B cell (primary cell): ENCODE measurements around the gene TNPO3. TPM values are rescaled to one million over a fixed set of nuclear protein-coding genes. Genes with fewer than 3 reads are reported as not detected.

ENCODE experiments used
- ATAC-seq: fragments of 200-7000 bp; cut with Tn5 transposase; one replicate; pipeline ENCODE4 v1.10.0; 2021; ENCODE audit warnings: low read depth, mild to moderate bottlenecking, moderate number of reproducible peaks, moderate library complexity
- CTCF ChIA-PET: fragments of 350-600 bp; sonication (Branson Sonifier 250); formaldehyde crosslinking; loops from one replicate; lab custom pipeline; 2021; ENCODE audit warnings: antibody characterized with exemption, inconsistent platforms; lab: Charles Lee
- POLR2A ChIA-PET: fragments of 350-600 bp; sonication (Branson Sonifier 250); formaldehyde crosslinking; loops from one replicate; lab custom pipeline; 2021; ENCODE audit warnings: antibody characterized with exemption; lab: Charles Lee
- DNase-seq: peaks from one replicate; pipeline ENCODE4 v3.0.0; 2013
- H2AFZ ChIP-seq: 2 replicates; pipeline ENCODE4 v1.6.1; 2012; ENCODE audit warnings: mild to moderate bottlenecking, low read depth, low read length; ENCODE audit not compliant: insufficient read depth, poor library complexity, severe bottlenecking
- H3K27ac ChIP-seq, 2 donors: 1 replicate in 1 of 2; 2 replicates in 1 of 2; pipeline ENCODE4 v1.5.1; 2012 to 2013; ENCODE audit warnings: low read length in 2 of 2, mild to moderate bottlenecking in 2 of 2, moderate library complexity in 1 of 2
- H3K27me3 ChIP-seq, 4 experiments: fragments of 200-600 bp in 1 of 4; sonication (generic) in 1 of 4; replicated peaks in 1 of 4; 1 replicate in 2 of 4; 2 replicates in 2 of 4; pipeline versions ENCODE4 v1.6.1 to v1.7.0; 2013 to 2016; ENCODE audit warnings: low read length in 3 of 4, mild to moderate bottlenecking in 2 of 4, mixed read lengths in 1 of 4, moderate library complexity in 1 of 4; ENCODE audit not compliant: insufficient read depth in 4 of 4, control insufficient read depth in 3 of 4; ENCODE audit errors: control extremely low read depth in 1 of 4
- H3K36me3 ChIP-seq, 2 experiments: replicated peaks in 1 of 2; 1 replicate in 1 of 2; 2 replicates in 1 of 2; pipeline versions ENCODE4 v1.6.1 to v1.7.1; 2013; ENCODE audit warnings: low read length in 1 of 2; ENCODE audit not compliant: insufficient read depth in 2 of 2, control insufficient read depth in 1 of 2; ENCODE audit errors: control extremely low read depth in 1 of 2, extremely low read depth in 1 of 2
- H3K4me1 ChIP-seq, 2 donors: fragments of 200-600 bp in 1 of 2; sonication (generic) in 1 of 2; 1 replicate in 1 of 2; 2 replicates in 1 of 2; pipeline versions ENCODE4 v1.5.1 to v1.6.1; 2013 to 2017; ENCODE audit warnings: low read length in 2 of 2; ENCODE audit not compliant: control insufficient read depth in 2 of 2, insufficient read depth in 2 of 2
- H3K4me2 ChIP-seq: replicated peaks from 2 replicates; pipeline ENCODE3; 2012; ENCODE audit warnings: mild to moderate bottlenecking, low read depth, low read length; ENCODE audit not compliant: poor library complexity, severe bottlenecking
- H3K4me3 ChIP-seq, 5 experiments: fragments of 200-600 bp in 1 of 5; sonication (generic) in 1 of 5; 1 replicate in 3 of 5; 2 replicates in 2 of 5; pipeline versions ENCODE4 v1.5.1 to v1.7.0; 2011 to 2016; ENCODE audit warnings: low read length in 4 of 5, mild to moderate bottlenecking in 4 of 5, low read depth in 2 of 5, control low read depth in 1 of 5, moderate library complexity in 1 of 5; ENCODE audit not compliant: insufficient read depth in 1 of 5; ENCODE audit errors: control extremely low read depth in 1 of 5, extremely low read depth in 1 of 5
- H3K79me2 ChIP-seq: fragments of 200-600 bp; sonication (generic); one replicate; pipeline ENCODE4 v1.6.0; 2016; ENCODE audit warnings: low read length; ENCODE audit not compliant: control insufficient read depth, insufficient read depth
- H3K9ac ChIP-seq: fragments of 200-600 bp; sonication (generic); 2 replicates; pipeline ENCODE4 v1.6.1; 2017; ENCODE audit warnings: mild to moderate bottlenecking, low read length, moderate library complexity
- H3K9me3 ChIP-seq, 3 donors: one replicate each; pipeline versions ENCODE4 v1.6.1 to v1.7.1; 2013; ENCODE audit warnings: low read length in 2 of 3; ENCODE audit not compliant: control insufficient read depth in 2 of 3, insufficient read depth in 1 of 3; ENCODE audit errors: control extremely low read depth in 1 of 3
- H4K20me1 ChIP-seq: 2 replicates; pipeline ENCODE4 v1.6.0; 2012; ENCODE audit warnings: mild to moderate bottlenecking, low read length; ENCODE audit not compliant: insufficient read depth, control insufficient read depth, poor library complexity, severe bottlenecking
- H3K27ac Mint-ChIP-seq: one replicate; pipeline ENCODE4 v1.8.0; 2021; ENCODE audit warnings: mixed read lengths
- H3K27me3 Mint-ChIP-seq: one replicate; pipeline ENCODE4 v1.8.0; 2021; ENCODE audit warnings: mixed read lengths
- H3K4me1 Mint-ChIP-seq: one replicate; pipeline ENCODE4 v1.8.0; 2021; ENCODE audit warnings: mixed read lengths
- H3K4me3 Mint-ChIP-seq: one replicate; pipeline ENCODE4 v1.8.0; 2021; ENCODE audit warnings: mixed read lengths
- H3K9me3 Mint-ChIP-seq: one replicate; pipeline ENCODE4 v1.8.0; 2022; ENCODE audit warnings: mixed read lengths; ENCODE audit not compliant: insufficient read depth
- CTCF ChIP-seq: fragments of 200-600 bp; IDR thresholded peaks from one replicate; pipeline ENCODE4 v1.8.0; 2022; ENCODE audit warnings: antibody characterized with exemption, mild to moderate bottlenecking
- EZH2 ChIP-seq: IDR thresholded peaks from 2 replicates; pipeline ENCODE4 v1.6.1; 2012; ENCODE audit warnings: borderline replicate concordance, low read depth, mild to moderate bottlenecking, moderate library complexity, low read length; ENCODE audit not compliant: insufficient read depth, poor library complexity, severe bottlenecking
- WGBS: methylation state at CpG from one replicate; pipeline ENCODE4 v1.1.5; 2013; ENCODE audit warnings: missing lambda C conversion rate; ENCODE audit not compliant: insufficient coverage; 5-methylcytosine and 5-hydroxymethylcytosine counted together
- intact Hi-C: fragments of 100-400 bp; cut with micrococcal nuclease; formaldehyde crosslinking; loops from one replicate; pipeline ENCODE4 v1.10.0; 2022
- polyA plus RNA-seq: library from polyadenylated mRNA; depleted of rRNA; stranded (reverse); fragments of >200 nt; gene quantifications from 2 replicates; pipeline ENCODE4 v1.2.3, GENCODE V29; 2012
- total RNA-seq, 2 donors: library from RNA; stranded (reverse); fragments of 120-200 nt in 1 of 2; gene quantifications; 1 replicate in 1 of 2; 2 replicates in 1 of 2; pipeline versions ENCODE4 v1.2.3 to v1.2.4, GENCODE V29; 2013 to 2022

The TNPO3 gene
- total and polyA plus RNA-seq, 2 donors (not counting 1 experiment from before 2014, with no cell fraction given), result 19.0 to 48.3 TPM

- POLR2A ChIA-PET, result no interaction called here
- no peak overlapping the region for H3K27ac Mint-ChIP-seq
Observed at GRCh38 chr7:128985660-128986059, 69.3 kb downstream of the TNPO3 start.

GRCh38 chr7:128982105-128982504 is 72.8 kb downstream of the TNPO3 start:
- H3K9me3 Mint-ChIP-seq, result no peaks in the 10 kb centered on the region
- POLR2A ChIA-PET, result no interaction called here
- Histone ChIP-seq H3K27me3 (no peaks in the 10 kb centered on the region), H3K9me3 (no peaks in the 10 kb centered on the region), H4K20me1 (no peaks in the 10 kb centered on the region), H3K27ac (no peak overlapping the region), H3K4me2 (no peak overlapping the region), H3K4me1 (no peaks in the 10 kb centered on the region), H2AFZ (no peak overlapping the region), H3K79me2 (no peaks in the 10 kb centered on the region), H3K4me3 (no peak overlapping the region), H3K36me3 (peaks cover 9 to 80% of the 10 kb centered on the region in 2 experiments), H3K9ac (no peak overlapping the region)
- DNase-seq (no peak), ATAC-seq (no peak)
- CTCF ChIA-PET, result interaction anchor here (1.2 kb wide), 1 partner anchor 48 kb away, joined by 3 read pairs; no protein-coding TSS in a partner anchor
- H3K4me3 Mint-ChIP-seq, result no peak overlapping the region
- H3K4me1 Mint-ChIP-seq, result no peaks in the 10 kb centered on the region
- H3K27ac Mint-ChIP-seq, result no peak overlapping the region
- intact Hi-C loops, result no loop called here
- TF ChIP-seq CTCF (no peak), EZH2 (no peak)
- H3K27me3 Mint-ChIP-seq, result no peaks in the 10 kb centered on the region
- WGBS, result 100% methylated on average over 1 of the region's 2 CpGs

More at GRCh38 chr7:128985660-128986059, 69.3 kb downstream of the TNPO3 start:
- Histone ChIP-seq H3K4me3 (no peak overlapping the region), H3K9me3 (no peaks in the 10 kb centered on the region), H3K36me3 (peaks cover 23 to 85% of the 10 kb centered on the region in 2 experiments), H3K27ac (no peak overlapping the region), H3K27me3 (no peaks in the 10 kb centered on the region), H3K4me1 (no peaks in the 10 kb centered on the region), H3K9ac (no peak overlapping the region), H3K4me2 (no peak overlapping the region), H2AFZ (no peak overlapping the region), H3K79me2 (no peaks in the 10 kb centered on the region), H4K20me1 (no peaks in the 10 kb centered on the region)
- Mint-ChIP-seq H3K27me3 (no peaks in the 10 kb centered on the region), H3K4me3 (no peak overlapping the region), H3K4me1 (no peaks in the 10 kb centered on the region), H3K9me3 (no peaks in the 10 kb centered on the region)
- DNase-seq, result no peak
- no peak for ATAC-seq
- CTCF ChIA-PET, result interaction anchor here (1.3 to 1.5 kb wide), 2 partner anchors 17 to 31 kb away, joined by 3 read pairs; no protein-coding TSS in a partner anchor
- TF ChIP-seq EZH2, result no peak
- TF ChIP-seq CTCF, result no peak
- intact Hi-C loops, result no loop called here
